Measurements from ENCODE around the gene GULP1. TPM values are rescaled to one million over a fixed set of nuclear protein-coding genes. Genes with fewer than 3 reads are reported as not detected.

GULP1 gene
- total RNA-seq, 1 experiment from 2014 or later, result 75.1 TPM

DNA sequence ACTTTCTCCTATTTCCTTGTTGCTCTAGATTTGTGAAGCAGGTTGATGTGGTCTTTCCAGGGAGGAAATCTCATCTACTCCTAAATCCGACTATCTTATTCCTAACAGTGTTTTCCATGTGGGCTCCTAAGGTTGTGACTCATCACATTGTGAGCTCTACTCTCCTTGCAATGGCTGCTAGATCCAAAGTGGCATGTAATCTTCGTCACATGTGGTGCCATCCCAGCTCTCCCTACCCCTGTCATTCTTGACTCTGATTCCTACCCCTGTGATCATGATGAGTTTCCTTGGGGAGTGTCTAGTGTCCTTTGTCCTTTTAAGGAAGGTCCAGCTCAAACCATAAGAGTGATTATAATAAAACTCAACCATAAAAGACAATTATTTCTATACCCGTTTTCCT, 47.3 kb upstream of the GULP1 start:
- no peak for DNase-seq (ENCODE audit: low spot score)
- TF ChIP-seq, protein P1, sequence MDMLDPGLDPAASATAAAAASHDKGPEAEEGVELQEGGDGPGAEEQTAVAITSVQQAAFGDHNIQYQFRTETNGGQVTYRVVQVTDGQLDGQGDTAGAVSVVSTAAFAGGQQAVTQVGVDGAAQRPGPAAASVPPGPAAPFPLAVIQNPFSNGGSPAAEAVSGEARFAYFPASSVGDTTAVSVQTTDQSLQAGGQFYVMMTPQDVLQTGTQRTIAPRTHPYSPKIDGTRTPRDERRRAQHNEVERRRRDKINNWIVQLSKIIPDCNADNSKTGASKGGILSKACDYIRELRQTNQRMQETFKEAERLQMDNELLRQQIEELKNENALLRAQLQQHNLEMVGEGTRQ (CRISPR knock-in tag; IDR thresholded peaks at IDR 0.05), result no peak
- Mint-ChIP-seq H3K9me3 (peaks cover 10% of the 10 kb centered on the region), H3K27me3 (ENCODE audit: low read depth) (no peaks in the 10 kb centered on the region), H3K27ac (peak overlapping the region; percentile 47; the same call in 1 of the 2 replicates), H3K4me3 (no peak overlapping the region), H3K4me1 (peaks cover 13% of the 10 kb centered on the region), H3K36me3 (peaks cover 5% of the 10 kb centered on the region)
- POLR2A ChIA-PET, result no interaction called here
- no peak for ATAC-seq
- CTCF ChIA-PET, result no interaction called here

DNA sequence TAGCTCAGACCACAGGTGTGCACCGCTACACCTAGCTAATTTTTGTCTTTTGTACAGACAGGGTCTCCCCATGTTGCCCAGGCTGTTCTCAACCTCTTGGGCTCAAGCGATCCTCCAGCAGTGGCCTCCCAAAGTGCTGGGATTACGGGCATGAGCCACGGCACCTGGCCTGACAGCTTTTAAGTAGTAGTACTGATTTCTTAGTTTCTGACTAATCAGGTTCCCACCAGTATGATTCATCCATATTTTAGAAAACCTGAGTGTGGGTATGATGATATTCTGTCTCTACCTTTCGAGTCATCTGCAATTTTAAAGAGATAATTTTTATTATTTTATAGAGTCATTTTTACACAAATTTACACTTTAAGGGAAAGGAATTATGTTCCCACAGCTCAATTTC, 46.4 kb upstream of the GULP1 start:
- CTCF ChIA-PET, result no interaction called here
- H3K27ac Mint-ChIP-seq, result no peak overlapping the region
- H3K9me3 Mint-ChIP-seq, result peaks cover 5% of the 10 kb centered on the region
- ATAC-seq (no peak), DNase-seq (ENCODE audit: low spot score) (no peak)
- H3K36me3 Mint-ChIP-seq, result peaks cover 4% of the 10 kb centered on the region; the same call in 1 of the 2 replicates
- no peak overlapping the region for H3K4me3 Mint-ChIP-seq
- no peaks in the 10 kb centered on the region for H3K27me3 Mint-ChIP-seq (ENCODE audit: low read depth)
- POLR2A ChIA-PET, result no interaction called here
- TF ChIP-seq IRF2 (CRISPR knock-in tag; IDR thresholded peaks at IDR 0.05; ENCODE audit: borderline replicate concordance, low read depth) (no peak), ZNF121 (CRISPR knock-in tag; IDR thresholded peaks at IDR 0.05) (peak; percentile 87)
- peaks cover 15% of the 10 kb centered on the region for H3K4me1 Mint-ChIP-seq

DNA sequence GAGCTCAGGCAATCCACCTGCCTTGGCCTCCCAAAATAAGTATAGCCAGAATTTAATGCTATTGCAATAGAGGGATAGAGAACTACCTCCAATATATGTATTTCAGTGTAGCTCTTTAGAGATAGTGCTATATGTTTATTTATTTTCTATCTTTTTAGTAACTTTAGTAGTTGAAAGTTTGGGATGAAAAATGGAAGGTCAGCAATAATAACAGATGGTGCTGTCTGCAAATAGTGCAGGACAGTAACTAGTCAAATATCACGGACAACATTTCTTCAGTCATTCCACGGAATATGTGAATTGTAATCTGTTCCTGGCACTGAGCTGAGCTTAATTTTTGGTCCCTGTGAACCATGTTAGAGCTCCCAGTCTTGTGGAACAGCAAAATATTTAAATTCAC, 43.2 kb upstream of the GULP1 start:
- DNase-seq (ENCODE audit: low spot score), result no peak
- Mint-ChIP-seq H3K27ac (no peak overlapping the region), H3K4me1 (peaks cover 19% of the 10 kb centered on the region), H3K27me3 (ENCODE audit: low read depth) (no peaks in the 10 kb centered on the region), H3K9me3 (peaks cover 9% of the 10 kb centered on the region), H3K36me3 (peaks cover 7% of the 10 kb centered on the region), H3K4me3 (no peak overlapping the region)
- TF ChIP-seq ZNF219 (CRISPR knock-in tag; IDR thresholded peaks at IDR 0.05; ENCODE audit: borderline replicate concordance), result no peak
- POLR2A ChIA-PET, result no interaction called here
- CTCF ChIA-PET, result no interaction called here
- no peak for ATAC-seq

DNA sequence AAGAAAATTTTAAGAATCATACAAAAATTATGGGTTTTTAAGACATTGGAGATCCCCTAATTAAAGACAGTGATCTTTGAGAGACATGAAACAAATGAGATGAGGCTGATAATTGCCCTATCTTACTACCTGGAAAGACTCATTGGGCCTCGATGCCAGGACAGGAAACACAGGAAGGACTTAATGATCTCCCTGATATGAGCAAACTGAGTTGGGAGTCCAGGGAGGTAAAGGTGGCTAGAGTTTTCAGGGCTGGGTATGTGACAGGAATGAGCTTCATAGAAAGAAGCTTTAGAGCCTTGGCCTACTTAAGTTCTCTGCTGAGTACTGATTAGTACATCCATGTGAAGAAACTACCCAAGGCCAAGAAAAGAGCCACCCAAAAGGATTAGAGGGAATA, 40.6 kb upstream of the GULP1 start:
- Mint-ChIP-seq H3K27ac (no peak overlapping the region; the same call in 1 of the 2 replicates), H3K4me3 (no peak overlapping the region), H3K27me3 (ENCODE audit: low read depth) (no peaks in the 10 kb centered on the region), H3K36me3 (peaks cover 10% of the 10 kb centered on the region), H3K9me3 (peaks cover 9% of the 10 kb centered on the region), H3K4me1 (peaks cover 23% of the 10 kb centered on the region)
- TF ChIP-seq ELF4 (CRISPR knock-in tag; IDR thresholded peaks at IDR 0.05; ENCODE audit: low read depth), result no peak
- TF ChIP-seq ATF1 (CRISPR knock-in tag; IDR thresholded peaks at IDR 0.05), result no peak
- no peak for ATAC-seq
- ChIA-PET POLR2A (no interaction called here), CTCF (no interaction called here)
- no peak for DNase-seq (ENCODE audit: low spot score)

DNA sequence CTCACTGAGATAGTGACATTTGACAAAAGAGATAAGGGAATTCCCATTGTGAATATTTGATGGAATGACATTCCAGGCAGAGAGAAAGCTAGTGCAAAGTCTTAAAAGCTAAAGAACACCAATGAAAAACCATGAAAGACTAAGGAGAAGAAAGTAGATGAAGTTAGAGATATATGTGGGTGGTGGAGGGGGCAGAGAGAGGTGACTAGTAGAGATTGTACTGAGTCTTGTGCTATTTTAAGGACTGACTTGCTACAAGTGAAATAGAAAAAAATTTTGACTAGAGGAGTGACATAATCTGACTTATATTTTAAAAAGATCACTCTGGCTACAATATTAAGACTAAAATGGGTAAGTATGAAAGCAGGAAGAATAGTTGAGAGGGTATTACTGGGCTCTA, 35.3 kb upstream of the GULP1 start:
- ATAC-seq (no peak), DNase-seq (ENCODE audit: low spot score) (no peak)
- Mint-ChIP-seq H3K4me1 (0 out of 2 replicates have a peak, but pooled peaks cover 3% of the 10 kb centered on the region), H3K36me3 (peaks cover 13% of the 10 kb centered on the region), H3K4me3 (no peak overlapping the region), H3K27me3 (ENCODE audit: low read depth) (no peaks in the 10 kb centered on the region), H3K27ac (no peak overlapping the region), H3K9me3 (peaks cover 14% of the 10 kb centered on the region)
- TF ChIP-seq, protein P2, sequence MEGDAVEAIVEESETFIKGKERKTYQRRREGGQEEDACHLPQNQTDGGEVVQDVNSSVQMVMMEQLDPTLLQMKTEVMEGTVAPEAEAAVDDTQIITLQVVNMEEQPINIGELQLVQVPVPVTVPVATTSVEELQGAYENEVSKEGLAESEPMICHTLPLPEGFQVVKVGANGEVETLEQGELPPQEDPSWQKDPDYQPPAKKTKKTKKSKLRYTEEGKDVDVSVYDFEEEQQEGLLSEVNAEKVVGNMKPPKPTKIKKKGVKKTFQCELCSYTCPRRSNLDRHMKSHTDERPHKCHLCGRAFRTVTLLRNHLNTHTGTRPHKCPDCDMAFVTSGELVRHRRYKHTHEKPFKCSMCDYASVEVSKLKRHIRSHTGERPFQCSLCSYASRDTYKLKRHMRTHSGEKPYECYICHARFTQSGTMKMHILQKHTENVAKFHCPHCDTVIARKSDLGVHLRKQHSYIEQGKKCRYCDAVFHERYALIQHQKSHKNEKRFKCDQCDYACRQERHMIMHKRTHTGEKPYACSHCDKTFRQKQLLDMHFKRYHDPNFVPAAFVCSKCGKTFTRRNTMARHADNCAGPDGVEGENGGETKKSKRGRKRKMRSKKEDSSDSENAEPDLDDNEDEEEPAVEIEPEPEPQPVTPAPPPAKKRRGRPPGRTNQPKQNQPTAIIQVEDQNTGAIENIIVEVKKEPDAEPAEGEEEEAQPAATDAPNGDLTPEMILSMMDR (IDR thresholded peaks at IDR 0.05), result no peak
- TF ChIP-seq, protein P3, sequence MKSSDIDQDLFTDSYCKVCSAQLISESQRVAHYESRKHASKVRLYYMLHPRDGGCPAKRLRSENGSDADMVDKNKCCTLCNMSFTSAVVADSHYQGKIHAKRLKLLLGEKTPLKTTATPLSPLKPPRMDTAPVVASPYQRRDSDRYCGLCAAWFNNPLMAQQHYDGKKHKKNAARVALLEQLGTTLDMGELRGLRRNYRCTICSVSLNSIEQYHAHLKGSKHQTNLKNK (CRISPR knock-in tag; IDR thresholded peaks at IDR 0.05), result no peak
- no peak for TF ChIP-seq ZNF121 (CRISPR knock-in tag; IDR thresholded peaks at IDR 0.05)
- TF ChIP-seq, protein P4, sequence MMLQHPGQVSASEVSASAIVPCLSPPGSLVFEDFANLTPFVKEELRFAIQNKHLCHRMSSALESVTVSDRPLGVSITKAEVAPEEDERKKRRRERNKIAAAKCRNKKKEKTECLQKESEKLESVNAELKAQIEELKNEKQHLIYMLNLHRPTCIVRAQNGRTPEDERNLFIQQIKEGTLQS (CRISPR knock-in tag; conservative IDR thresholded peaks at IDR 0.05), result no peak
- no peak for TF ChIP-seq TP53 (CRISPR knock-in tag; IDR thresholded peaks at IDR 0.05)
- TF ChIP-seq GRHL2 (CRISPR knock-in tag; IDR thresholded peaks at IDR 0.05; ENCODE audit: insufficient replicate concordance, severe bottlenecking), result no peak
- TF ChIP-seq RELA (CRISPR knock-in tag; IDR thresholded peaks at IDR 0.05; ENCODE audit: borderline replicate concordance), result no peak
- no peak for TF ChIP-seq JAZF1 (CRISPR knock-in tag; IDR thresholded peaks at IDR 0.05)
- TF ChIP-seq ZNF219 (CRISPR knock-in tag; IDR thresholded peaks at IDR 0.05; ENCODE audit: borderline replicate concordance), result no peak
- TF ChIP-seq, protein P5, sequence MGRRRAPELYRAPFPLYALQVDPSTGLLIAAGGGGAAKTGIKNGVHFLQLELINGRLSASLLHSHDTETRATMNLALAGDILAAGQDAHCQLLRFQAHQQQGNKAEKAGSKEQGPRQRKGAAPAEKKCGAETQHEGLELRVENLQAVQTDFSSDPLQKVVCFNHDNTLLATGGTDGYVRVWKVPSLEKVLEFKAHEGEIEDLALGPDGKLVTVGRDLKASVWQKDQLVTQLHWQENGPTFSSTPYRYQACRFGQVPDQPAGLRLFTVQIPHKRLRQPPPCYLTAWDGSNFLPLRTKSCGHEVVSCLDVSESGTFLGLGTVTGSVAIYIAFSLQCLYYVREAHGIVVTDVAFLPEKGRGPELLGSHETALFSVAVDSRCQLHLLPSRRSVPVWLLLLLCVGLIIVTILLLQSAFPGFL (CRISPR knock-in tag; IDR thresholded peaks at IDR 0.05; ENCODE audit: borderline replicate concordance), result no peak
- TF ChIP-seq, protein P6, sequence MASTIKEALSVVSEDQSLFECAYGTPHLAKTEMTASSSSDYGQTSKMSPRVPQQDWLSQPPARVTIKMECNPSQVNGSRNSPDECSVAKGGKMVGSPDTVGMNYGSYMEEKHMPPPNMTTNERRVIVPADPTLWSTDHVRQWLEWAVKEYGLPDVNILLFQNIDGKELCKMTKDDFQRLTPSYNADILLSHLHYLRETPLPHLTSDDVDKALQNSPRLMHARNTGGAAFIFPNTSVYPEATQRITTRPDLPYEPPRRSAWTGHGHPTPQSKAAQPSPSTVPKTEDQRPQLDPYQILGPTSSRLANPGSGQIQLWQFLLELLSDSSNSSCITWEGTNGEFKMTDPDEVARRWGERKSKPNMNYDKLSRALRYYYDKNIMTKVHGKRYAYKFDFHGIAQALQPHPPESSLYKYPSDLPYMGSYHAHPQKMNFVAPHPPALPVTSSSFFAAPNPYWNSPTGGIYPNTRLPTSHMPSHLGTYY (CRISPR knock-in tag; IDR thresholded peaks at IDR 0.05), result no peak
- TF ChIP-seq ZNF232 (CRISPR knock-in tag; IDR thresholded peaks at IDR 0.05), result no peak
- TF ChIP-seq NR1H2 (CRISPR knock-in tag; IDR thresholded peaks at IDR 0.05), result no peak
- no peak for TF ChIP-seq RORB (CRISPR knock-in tag; IDR thresholded peaks at IDR 0.05)
- no peak for TF ChIP-seq CREM (CRISPR knock-in tag; IDR thresholded peaks at IDR 0.05)
- no peak for TF ChIP-seq SMAD3 (CRISPR knock-in tag; IDR thresholded peaks at IDR 0.05; ENCODE audit: borderline replicate concordance)
- TF ChIP-seq SOX15 (CRISPR knock-in tag; IDR thresholded peaks at IDR 0.05), result no peak
- TF ChIP-seq ZNF396 (CRISPR knock-in tag; IDR thresholded peaks at IDR 0.05; ENCODE audit: borderline replicate concordance), result no peak
- CTCF ChIA-PET, result no interaction called here
- POLR2A ChIA-PET, result no interaction called here

Data from WTC11 (cell line).